SK-N-SH (cell line): ENCODE measurements around the gene ERLEC1. TPM values are rescaled to one million over a fixed set of nuclear protein-coding genes. Genes with fewer than 3 reads are reported as not detected.

Source experiments
- CTCF ChIA-PET: fragments of 300-600, 350-600 bp; formaldehyde crosslinking; extraction: SDS; loops from one replicate; lab custom pipeline; 2021; lab: Yijun Ruan, JAX
- POLR2A ChIA-PET: fragments of 350-600 bp; sonication (Branson Sonifier 250); formaldehyde crosslinking; extraction: SDS; loops from one replicate; lab custom pipeline; 2020; ENCODE audit warnings: antibody characterized with exemption, inconsistent platforms; lab: Yijun Ruan, JAX
- DNase-seq: peaks from one replicate; pipeline ENCODE4 v3.0.0; 2012
- H2AFZ ChIP-seq: fragments of 200-600 bp; sonication (generic); 2 replicates; pipeline ENCODE4 v1.8.1; 2016; ENCODE audit warnings: antibody characterized with exemption, mild to moderate bottlenecking, low read depth
- H3F3A ChIP-seq: fragments of 200-600 bp; sonication (generic); replicated peaks from 2 replicates; pipeline ENCODE3; 2016; ENCODE audit warnings: antibody characterized with exemption, mild to moderate bottlenecking; ENCODE audit not compliant: insufficient read depth
- H3K27ac ChIP-seq, 2 experiments: fragments of 200-500 bp in 1 of 2; fragments of 200-600 bp in 1 of 2; sonication (Bioruptor generic) in 1 of 2; sonication (generic), shearing (Covaris generic) in 1 of 2; 2 replicates each; pipeline versions ENCODE4 v1.5.1 to v1.6.1; 2014 to 2016; ENCODE audit warnings: low read depth in 2 of 2, inconsistent platforms in 1 of 2, low read length in 1 of 2, mild to moderate bottlenecking in 1 of 2, mixed read lengths in 1 of 2
- H3K27me3 ChIP-seq: fragments of 200-600 bp; sonication (generic), shearing (Covaris generic); 2 replicates; pipeline ENCODE4 v1.6.1; 2016; ENCODE audit warnings: mixed run types; ENCODE audit not compliant: insufficient read depth
- H3K36me3 ChIP-seq, 2 experiments: fragments of 200-500 bp in 1 of 2; fragments of 200-600 bp in 1 of 2; sonication (Bioruptor generic) in 1 of 2; sonication (generic) in 1 of 2; replicated peaks in 1 of 2; 2 replicates each; pipeline versions ENCODE3 to v1.5.1; 2014 to 2016; ENCODE audit warnings: low read length in 1 of 2, mild to moderate bottlenecking in 1 of 2; ENCODE audit not compliant: insufficient read depth in 2 of 2, control insufficient read depth in 1 of 2
- H3K4me1 ChIP-seq, 2 experiments: fragments of 200-500 bp in 1 of 2; fragments of 200-600 bp in 1 of 2; sonication (Bioruptor generic) in 1 of 2; sonication (generic), shearing (Covaris generic) in 1 of 2; 2 replicates each; pipeline versions ENCODE4 v1.5.1 to v1.6.1; 2014 to 2016; ENCODE audit warnings: low read depth in 1 of 2, low read length in 1 of 2, mixed run types in 1 of 2; ENCODE audit not compliant: insufficient read depth in 2 of 2, control insufficient read depth in 1 of 2
- H3K4me2 ChIP-seq: fragments of 200-600 bp; sonication (generic), shearing (Covaris generic); 2 replicates; pipeline ENCODE4 v1.6.1; 2017; ENCODE audit warnings: mixed run types
- H3K4me3 ChIP-seq, 2 experiments: fragments of 200-500 bp in 1 of 2; fragments of 200-600 bp in 1 of 2; sonication (Bioruptor generic) in 1 of 2; sonication (generic), shearing (Covaris generic) in 1 of 2; 2 replicates each; pipeline versions ENCODE4 v1.5.1 to v1.8.1; 2014 to 2016; ENCODE audit warnings: low read depth in 2 of 2, inconsistent platforms in 1 of 2, low read length in 1 of 2, mild to moderate bottlenecking in 1 of 2, mixed read lengths in 1 of 2, moderate library complexity in 1 of 2
- H3K79me2 ChIP-seq: fragments of 200-600 bp; sonication (generic); 2 replicates; pipeline ENCODE4 v1.8.1; 2017; ENCODE audit warnings: mild to moderate bottlenecking; ENCODE audit not compliant: insufficient read depth
- H3K9ac ChIP-seq: fragments of 200-600 bp; sonication (generic); 2 replicates; pipeline ENCODE4 v1.6.1; 2017; ENCODE audit warnings: mixed run types
- H3K9me2 ChIP-seq: fragments of 200-600 bp; sonication (generic); 2 replicates; pipeline ENCODE4 v1.6.1; 2017; ENCODE audit warnings: mixed run types
- H3K9me3 ChIP-seq: fragments of 200-600 bp; sonication (generic); 2 replicates; pipeline ENCODE4 v1.6.1; 2017; ENCODE audit warnings: mixed run types, mild to moderate bottlenecking, moderate library complexity
- H4K20me1 ChIP-seq: fragments of 200-600 bp; sonication (generic); 2 replicates; pipeline ENCODE4 v1.6.1; 2017; ENCODE audit warnings: mild to moderate bottlenecking, mixed run types; ENCODE audit not compliant: insufficient read depth
- CHD2 ChIP-seq: fragments of 150-350 bp; IDR thresholded peaks from 2 replicates; pipeline ENCODE4 v1.6.1; 2018; ENCODE audit warnings: low read length; ENCODE audit not compliant: partially characterized antibody
- FOXM1 ChIP-seq: IDR thresholded peaks from 2 replicates; pipeline ENCODE4 v1.4.0; 2012; ENCODE audit warnings: low read depth, mild to moderate bottlenecking
- JUND ChIP-seq: IDR thresholded peaks from 2 replicates; pipeline ENCODE4 v1.4.0; 2012
- MXI1 ChIP-seq: IDR thresholded peaks from 2 replicates; pipeline ENCODE4 v1.6.1; 2012; ENCODE audit warnings: mild to moderate bottlenecking, low read depth, low read length, improper control_type of control experiment
- RFX5 ChIP-seq: IDR thresholded peaks from 2 replicates; pipeline ENCODE4 v1.6.1; 2012; ENCODE audit warnings: mild to moderate bottlenecking, improper control_type of control experiment, low read length
- TAF1 ChIP-seq: IDR thresholded peaks from 2 replicates; pipeline ENCODE4 v1.6.1; 2012; ENCODE audit warnings: low read depth, mild to moderate bottlenecking, low read length, moderate library complexity, borderline replicate concordance
- TEAD4 ChIP-seq: IDR thresholded peaks from 2 replicates; pipeline ENCODE4 v1.4.0; 2012; ENCODE audit warnings: mild to moderate bottlenecking, borderline replicate concordance; ENCODE audit not compliant: insufficient read depth
- WGBS: methylation state at CpG from one replicate; pipeline ENCODE4 v1.1.6; 2017; ENCODE audit warnings: low lambda C conversion rate; 5-methylcytosine and 5-hydroxymethylcytosine counted together
- polyA plus RNA-seq, 3 experiments: library from polyadenylated mRNA; depleted of rRNA; stranded (reverse); fragments of >200 nt; gene quantifications; 2 replicates each; pipeline ENCODE4 v1.2.3, GENCODE V29; 2012
- TF ChIP-seq, protein P1 (sequence below): IDR thresholded peaks from 2 replicates; pipeline ENCODE4 v1.4.0; 2012; ENCODE audit warnings: low read depth, borderline replicate concordance

Gene ERLEC1
- polyA plus RNA-seq, 1 of the 3 experiments (the other 2 are of a cell fraction), result 61.7 TPM

GRCh38 chr2:53768242-53768542, 18.7 kb upstream of the ERLEC1 start:
- WGBS, result 16% methylated on average over 9 of the region's 12 CpGs
- POLR2A ChIA-PET, result interaction anchor here (3.2 kb wide), 1 partner anchor 18 kb away, joined by 20 read pairs; the partner anchor contains the start of genes ASB3 and ERLEC1
- no peak for DNase-seq

DNA sequence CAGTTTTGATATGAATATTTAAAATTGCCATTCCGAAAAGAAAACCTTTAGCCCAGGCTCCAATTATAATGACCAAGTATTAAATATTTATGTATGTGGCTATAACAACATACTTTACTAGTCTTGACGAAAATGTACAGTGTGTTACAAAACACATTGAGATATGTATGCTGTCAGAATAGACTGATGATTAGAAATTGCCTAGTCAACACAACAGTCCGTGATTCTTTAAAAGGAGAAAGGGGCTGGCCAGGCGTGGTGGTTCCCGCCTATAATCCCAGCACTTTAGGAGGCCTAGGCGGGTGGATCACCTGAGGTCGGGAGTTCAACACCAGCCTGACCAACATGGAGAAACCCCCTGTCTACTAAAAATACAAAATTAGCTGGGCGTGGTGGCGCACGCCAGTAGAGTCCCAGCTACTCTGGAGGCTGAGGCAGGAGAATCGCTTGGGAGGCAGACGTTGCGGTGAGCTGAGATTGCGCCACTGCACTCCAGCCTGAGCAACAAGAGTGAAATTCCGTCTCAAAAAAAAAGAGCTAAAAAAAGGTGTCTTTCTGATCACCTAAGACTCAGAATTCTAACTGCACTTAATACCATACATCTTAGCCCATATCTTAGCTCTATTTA, 17.4 kb upstream of the ERLEC1 start:
- 87% methylated on average over 15 of the region's 15 CpGs for WGBS
- Histone ChIP-seq H3K4me2 (no peak overlapping the region), H3K79me2 (peaks cover 57% of the 10 kb centered on the region), H4K20me1 (no peaks in the 10 kb centered on the region), H3K9ac (no peak overlapping the region), H3F3A (peaks cover 12% of the 10 kb centered on the region), H3K4me1 (peaks cover 4 to 5% of the 10 kb centered on the region in 2 experiments; a peak in 3 of 4 replicates), H3K36me3 (peaks cover 0 to 5% of the 10 kb centered on the region in 2 experiments), H2AFZ (no peak overlapping the region), H3K27me3 (no peaks in the 10 kb centered on the region), H3K9me2 (no peaks in the 10 kb centered on the region), H3K4me3 (no peak overlapping the region), H3K9me3 (no peaks in the 10 kb centered on the region), H3K27ac (no peak overlapping the region)
- POLR2A ChIA-PET, result interaction anchor here (3.2 kb wide), 1 partner anchor 17 kb away, joined by 20 read pairs; the partner anchor contains the start of genes ASB3 and ERLEC1
- DNase-seq, result no peak
- TF ChIP-seq, protein P1, sequence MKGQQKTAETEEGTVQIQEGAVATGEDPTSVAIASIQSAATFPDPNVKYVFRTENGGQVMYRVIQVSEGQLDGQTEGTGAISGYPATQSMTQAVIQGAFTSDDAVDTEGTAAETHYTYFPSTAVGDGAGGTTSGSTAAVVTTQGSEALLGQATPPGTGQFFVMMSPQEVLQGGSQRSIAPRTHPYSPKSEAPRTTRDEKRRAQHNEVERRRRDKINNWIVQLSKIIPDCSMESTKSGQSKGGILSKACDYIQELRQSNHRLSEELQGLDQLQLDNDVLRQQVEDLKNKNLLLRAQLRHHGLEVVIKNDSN, result no peak
- no peak for TF ChIP-seq FOXM1
- no peak for TF ChIP-seq RFX5
- no peak for TF ChIP-seq TEAD4
- CTCF ChIA-PET, result interaction anchor here (1.1 kb wide), 1 partner anchor 24 kb away, joined by 4 read pairs; no protein-coding TSS in a partner anchor

More at GRCh38 chr2:53768242-53768542, 18.7 kb upstream of the ERLEC1 start:
- no peaks in the 10 kb centered on the region for H3K27me3 ChIP-seq
- H3K4me2 ChIP-seq, result peak overlapping the region; percentile 86
- CTCF ChIA-PET, result interaction anchor here (0.6 to 1.6 kb wide), 6 partner anchors 8 to 339 kb away, joined by 3 to 5 read pairs (median 4); partner anchors contain the start of genes ASB3 and ERLEC1
- peak overlapping the region; percentile 77 to 90 for H3K4me3 ChIP-seq
- peak overlapping the region; percentile 76 to 97; a peak in 3 of 4 replicates for H3K27ac ChIP-seq
- peaks cover 8 to 17% of the 10 kb centered on the region in 2 experiments for H3K36me3 ChIP-seq
- H3K9me2 ChIP-seq, result no peaks in the 10 kb centered on the region
- H4K20me1 ChIP-seq, result no peaks in the 10 kb centered on the region
- H3K79me2 ChIP-seq, result peaks cover 48% of the 10 kb centered on the region
- TF ChIP-seq CHD2 (no peak), MXI1 (peak; percentile 6; the same call in 1 of the 2 replicates)
- H3K9ac ChIP-seq, result peak overlapping the region; percentile 70
- H3F3A ChIP-seq, result peaks cover 12% of the 10 kb centered on the region
- no peaks in the 10 kb centered on the region for H3K9me3 ChIP-seq
- peaks cover 4 to 5% of the 10 kb centered on the region in 2 experiments; a peak in 3 of 4 replicates for H3K4me1 ChIP-seq
- H2AFZ ChIP-seq, result peak overlapping the region; percentile 86

GRCh38 chr2:53770264-53770663, 16.6 kb upstream of the ERLEC1 start:
- no peaks in the 10 kb centered on the region for H3K9me2 ChIP-seq
- peaks cover 4 to 5% of the 10 kb centered on the region in 2 experiments; a peak in 3 of 4 replicates for H3K4me1 ChIP-seq
- peaks cover 12% of the 10 kb centered on the region for H3F3A ChIP-seq
- no peak overlapping the region for H3K4me2 ChIP-seq
- H2AFZ ChIP-seq, result no peak overlapping the region
- no peak overlapping the region for H3K4me3 ChIP-seq
- ChIA-PET CTCF (no interaction called here), POLR2A (no interaction called here)
- H4K20me1 ChIP-seq, result no peaks in the 10 kb centered on the region
- H3K27me3 ChIP-seq, result no peaks in the 10 kb centered on the region
- H3K79me2 ChIP-seq, result peaks cover 60% of the 10 kb centered on the region
- H3K9me3 ChIP-seq, result no peaks in the 10 kb centered on the region
- H3K9ac ChIP-seq, result no peak overlapping the region
- peaks cover 4 to 5% of the 10 kb centered on the region in 2 experiments for H3K36me3 ChIP-seq
- H3K27ac ChIP-seq, result no peak overlapping the region
- WGBS, result 72% methylated on average over 4 of the region's 4 CpGs
- no peak for DNase-seq
- TF ChIP-seq TAF1 (no peak), JUND (0 out of 2 replicates have a peak, but pooled peaks have one; percentile 7)
